Tibial nerve (tissue), 4 donors: ENCODE measurements around the gene GALNT18. TPM values are rescaled to one million over a fixed set of nuclear protein-coding genes. Genes with fewer than 3 reads are reported as not detected.

ENCODE experiments used
- DNase-seq, 2 donors: peaks; one replicate each; pipeline ENCODE4 v3.0.0-alpha.2; 2019; ENCODE audit warnings: low spot score in 2 of 2
- H3K27ac ChIP-seq, 4 donors: fragments of 200-600 bp; sonication (generic) in 3 of 4; one replicate each; pipeline ENCODE4 v1.5.1; 2017 to 2019; ENCODE audit warnings: mild to moderate bottlenecking in 1 of 4
- H3K27me3 ChIP-seq, 2 donors: fragments of 200-600 bp; sonication (generic) in 1 of 2; one replicate each; pipeline versions ENCODE4 v1.5.1 to v1.6.0; 2017 to 2019
- H3K36me3 ChIP-seq, 3 donors: fragments of 200-600 bp; sonication (generic); one replicate each; pipeline ENCODE4 v1.5.1; 2018 to 2019
- H3K4me1 ChIP-seq, 4 donors: fragments of 200-600 bp; sonication (generic) in 3 of 4; one replicate each; pipeline ENCODE4 v1.5.1; 2017 to 2019
- H3K4me3 ChIP-seq, 4 donors: fragments of 200-600 bp; sonication (generic) in 3 of 4; one replicate each; pipeline ENCODE4 v1.5.1; 2017 to 2019; ENCODE audit warnings: mild to moderate bottlenecking in 1 of 4, moderate library complexity in 1 of 4
- H3K9me3 ChIP-seq, 4 donors: fragments of 200-600 bp; sonication (generic) in 3 of 4; one replicate each; pipeline ENCODE4 v1.5.1; 2017 to 2019
- CTCF ChIP-seq, 5 experiments: fragments of 200-600 bp in 3 of 5; fragments of 450-650 bp in 2 of 5; sonication (generic) in 3 of 5; IDR thresholded peaks; one replicate each; pipeline ENCODE4 v1.5.1; 2016 to 2019; ENCODE audit warnings: antibody characterized with exemption in 5 of 5, mild to moderate bottlenecking in 3 of 5, moderate library complexity in 2 of 5
- EP300 ChIP-seq, 2 donors: sonication (generic); formaldehyde crosslinking; IDR thresholded peaks; one replicate each; pipeline ENCODE4 v1.6.1; 2017; ENCODE audit warnings: antibody characterized with exemption in 2 of 2, mild to moderate bottlenecking in 1 of 2
- POLR2A ChIP-seq, 2 donors: fragments of 450-650 bp; IDR thresholded peaks; one replicate each; pipeline ENCODE4 v1.6.1; 2017; ENCODE audit warnings: antibody characterized with exemption in 2 of 2, mild to moderate bottlenecking in 2 of 2, moderate library complexity in 2 of 2
- WGBS, 2 donors: methylation state at CpG; one replicate each; pipeline ENCODE4 v1.1.5; 2018; 5-methylcytosine and 5-hydroxymethylcytosine counted together
- total RNA-seq, 4 donors: library from RNA; depleted of rRNA; stranded (reverse); fragments of >200 nt; gene quantifications; one replicate each; pipeline ENCODE4 v1.1.0, GENCODE V29; 2016

GALNT18 gene
- total RNA-seq, 4 donors from 2014 or later, result 11.3 to 32.4 (median 23.9) TPM

GRCh38 chr11:11373934-11374333, 247.9 kb downstream of the GALNT18 start:
- Histone ChIP-seq H3K4me1 (peaks cover 0 to 10% (median 0%) of the 10 kb centered on the region in 4 donors), H3K36me3 (peaks cover 0 to 27% (median 0%) of the 10 kb centered on the region in 3 donors), H3K27ac (no peak overlapping the region), H3K9me3 (no peaks in the 10 kb centered on the region), H3K4me3 (no peak overlapping the region), H3K27me3 (no peaks in the 10 kb centered on the region)
- TF ChIP-seq POLR2A (IDR thresholded peaks at IDR 0.05) (no peak), CTCF (IDR thresholded peaks at IDR 0.05) (no peak)
- 85 to 87% methylated on average over 5 of the region's 5 CpGs for WGBS, 2 donors
- DNase-seq, result no peak

- peaks cover 0 to 6% (median 0%) of the 10 kb centered on the region in 4 donors for H3K9me3 ChIP-seq
- peaks cover 0 to 10% (median 0%) of the 10 kb centered on the region in 4 donors for H3K4me1 ChIP-seq
- H3K27me3 ChIP-seq, result no peaks in the 10 kb centered on the region
- H3K27ac ChIP-seq, result no peak overlapping the region
- peaks cover 0 to 13% (median 0%) of the 10 kb centered on the region in 3 donors for H3K36me3 ChIP-seq
- WGBS, 2 donors, result 94 to 95% methylated on average over 8 of the region's 8 CpGs
- TF ChIP-seq EP300 (IDR thresholded peaks at IDR 0.05) (no peak), POLR2A (IDR thresholded peaks at IDR 0.05) (no peak), CTCF (IDR thresholded peaks at IDR 0.05) (no peak)
- no peak for DNase-seq
- H3K4me3 ChIP-seq, result no peak overlapping the region
Observed at GRCh38 chr11:11372461-11372860, 249.3 kb downstream of the GALNT18 start.

GRCh38 chr11:11370962-11371303, 250.9 kb downstream of the GALNT18 start:
- WGBS, 2 donors, result 60 to 61% methylated on average over 6 of the region's 6 CpGs
- Histone ChIP-seq H3K36me3 (peaks cover 0 to 3% (median 0%) of the 10 kb centered on the region in 3 donors), H3K27ac (no peak overlapping the region), H3K9me3 (peaks cover 0 to 6% (median 0%) of the 10 kb centered on the region in 4 donors), H3K4me1 (peaks cover 0 to 10% (median 0%) of the 10 kb centered on the region in 4 donors), H3K27me3 (no peaks in the 10 kb centered on the region), H3K4me3 (no peak overlapping the region)
- TF ChIP-seq CTCF (IDR thresholded peaks at IDR 0.05) (no peak), POLR2A (IDR thresholded peaks at IDR 0.05) (no peak), EP300 (IDR thresholded peaks at IDR 0.05) (no peak)
- DNase-seq, result no peak

GRCh38 chr11:11370255-11370961, 251.4 kb downstream of the GALNT18 start:
- H3K27ac ChIP-seq, result no peak overlapping the region
- no peak for TF ChIP-seq POLR2A (IDR thresholded peaks at IDR 0.05)
- no peak for TF ChIP-seq EP300 (IDR thresholded peaks at IDR 0.05)
- no peak for TF ChIP-seq CTCF (IDR thresholded peaks at IDR 0.05)
- 45 to 55% methylated on average over 8 of the region's 8 CpGs for WGBS, 2 donors
- peaks cover 0 to 3% (median 0%) of the 10 kb centered on the region in 3 donors for H3K36me3 ChIP-seq
- peaks cover 0 to 6% (median 0%) of the 10 kb centered on the region in 4 donors for H3K9me3 ChIP-seq
- no peak overlapping the region for H3K4me3 ChIP-seq
- H3K27me3 ChIP-seq, result no peaks in the 10 kb centered on the region
- peaks cover 0 to 10% (median 0%) of the 10 kb centered on the region in 4 donors for H3K4me1 ChIP-seq
- DNase-seq, result no peak

GRCh38 chr11:11366793-11367192, 255.0 kb downstream of the GALNT18 start:
- H3K27me3 ChIP-seq, result no peaks in the 10 kb centered on the region
- WGBS, 2 donors, result 85 to 95% methylated on average over 1 of the region's 1 CpG

More at GRCh38 chr11:11366793-11367192, 255.0 kb downstream of the GALNT18 start:
- H3K9me3 ChIP-seq, result peaks cover 0 to 6% (median 0%) of the 10 kb centered on the region in 4 donors
- peaks cover 0 to 3% (median 0%) of the 10 kb centered on the region in 3 donors for H3K36me3 ChIP-seq
- no peak for TF ChIP-seq POLR2A (IDR thresholded peaks at IDR 0.05)
- TF ChIP-seq CTCF (IDR thresholded peaks at IDR 0.05), result no peak
- no peak for TF ChIP-seq EP300 (IDR thresholded peaks at IDR 0.05)
- H3K4me1 ChIP-seq, result peaks cover 0 to 10% (median 0%) of the 10 kb centered on the region in 4 donors
- H3K4me3 ChIP-seq, result no peak overlapping the region
- no peak overlapping the region for H3K27ac ChIP-seq
- no peak for DNase-seq
